ENCODE measurements around the gene TAL1.

Gene TAL1

DNA sequence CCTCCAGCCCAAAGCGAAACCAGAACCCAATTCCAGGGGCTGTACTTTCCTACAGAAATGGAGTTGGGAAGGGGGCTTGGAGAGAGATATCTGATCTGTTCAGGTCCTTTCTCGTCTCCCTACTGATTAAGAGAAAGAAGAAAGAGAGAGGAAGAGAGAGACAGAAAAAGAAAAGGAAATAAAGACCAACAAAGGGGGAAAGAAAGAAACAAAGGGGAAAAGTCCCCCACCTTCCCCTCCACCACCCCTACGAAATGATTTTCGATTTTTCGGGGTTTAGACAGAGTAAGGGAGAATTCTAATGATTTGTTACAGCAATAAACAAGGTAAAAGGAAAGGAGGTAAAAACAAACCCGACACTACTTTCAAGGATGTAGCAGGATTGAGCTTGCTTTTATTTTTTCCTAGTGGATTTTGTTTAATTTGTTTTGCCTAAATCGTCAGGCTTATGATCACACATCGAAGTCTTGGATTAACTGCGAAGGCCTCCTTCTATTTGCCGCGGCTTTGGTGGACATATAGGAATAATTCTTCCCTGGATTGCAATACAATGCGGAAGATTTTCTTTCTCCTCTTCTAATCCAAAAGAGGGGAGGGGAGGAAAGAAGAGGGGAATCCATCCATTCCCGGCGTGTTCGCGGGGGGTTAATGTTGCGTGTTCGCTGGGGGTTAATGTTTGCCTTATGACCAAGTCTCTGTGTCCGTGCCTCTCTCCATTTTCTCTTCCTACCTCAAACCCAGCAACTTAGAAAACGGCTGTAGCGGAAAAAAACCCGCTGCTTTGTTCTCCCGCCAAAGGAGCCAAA is 1.9 kb downstream of the TAL1 start:
- DNase-seq (ENCODE audit: low spot score), result no peak

DNA sequence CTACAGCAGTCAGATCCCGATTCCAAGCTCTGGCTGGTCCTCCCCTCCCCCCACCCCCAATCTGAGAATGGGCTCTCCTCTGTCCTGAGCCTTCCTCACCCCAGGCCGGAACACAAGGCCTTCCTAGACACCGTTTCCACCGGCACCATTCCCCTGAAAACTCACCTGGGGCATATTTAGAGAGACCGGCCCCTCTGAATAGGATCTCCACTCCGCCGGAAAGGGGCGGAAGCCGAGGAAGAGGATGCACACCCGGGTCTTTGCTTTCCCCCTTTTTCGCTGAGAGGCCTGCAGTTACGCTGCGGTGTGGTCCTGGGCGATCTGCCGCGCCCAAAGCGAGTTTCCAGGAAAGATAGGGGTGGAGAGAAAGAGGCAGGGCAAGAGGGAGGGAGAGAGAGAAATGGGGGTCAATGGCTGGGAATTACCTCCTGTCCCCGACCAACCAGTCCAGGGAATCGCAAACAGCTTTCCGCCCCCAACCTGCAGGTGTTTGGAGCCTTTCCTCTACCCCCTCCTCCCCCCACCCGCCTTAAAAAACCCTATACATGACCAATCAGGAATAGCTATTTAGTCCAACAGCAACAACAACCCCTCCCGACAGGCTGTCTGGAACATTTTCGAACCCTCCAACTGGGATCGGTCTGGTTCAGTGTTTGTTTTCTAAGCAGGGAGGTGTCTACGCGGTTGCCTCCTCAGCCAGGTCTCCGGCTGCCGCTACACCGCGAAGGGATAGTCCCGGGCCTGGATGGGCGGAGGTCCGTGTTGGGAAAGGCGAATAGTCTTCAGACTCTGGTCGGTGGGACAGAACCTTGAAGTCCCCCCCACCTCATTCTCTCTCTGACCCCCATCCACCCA is 2.8 kb downstream of the TAL1 start:
- no peak for DNase-seq (ENCODE audit: low spot score)

DNA sequence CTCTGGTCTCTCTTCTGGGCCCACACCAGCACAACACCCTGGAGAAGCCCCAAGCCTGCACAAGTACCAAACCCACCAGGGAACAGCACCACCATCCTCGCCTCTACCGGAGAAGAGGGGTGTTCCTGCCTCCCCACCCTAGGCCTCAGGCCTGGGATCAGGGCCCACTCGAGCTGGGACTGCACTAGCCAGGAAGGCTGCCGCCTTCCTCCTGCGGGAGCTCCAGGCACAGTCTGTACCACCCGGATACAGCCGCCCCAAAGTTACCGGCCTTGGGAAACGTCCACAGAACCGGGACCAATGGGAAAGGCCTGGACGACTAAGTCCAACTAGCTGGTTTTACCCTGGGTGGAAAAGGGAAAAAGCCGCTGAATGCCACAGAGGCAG is 3.4 kb downstream of the TAL1 start:
- DNase-seq (ENCODE audit: low spot score), result no peak

DNA sequence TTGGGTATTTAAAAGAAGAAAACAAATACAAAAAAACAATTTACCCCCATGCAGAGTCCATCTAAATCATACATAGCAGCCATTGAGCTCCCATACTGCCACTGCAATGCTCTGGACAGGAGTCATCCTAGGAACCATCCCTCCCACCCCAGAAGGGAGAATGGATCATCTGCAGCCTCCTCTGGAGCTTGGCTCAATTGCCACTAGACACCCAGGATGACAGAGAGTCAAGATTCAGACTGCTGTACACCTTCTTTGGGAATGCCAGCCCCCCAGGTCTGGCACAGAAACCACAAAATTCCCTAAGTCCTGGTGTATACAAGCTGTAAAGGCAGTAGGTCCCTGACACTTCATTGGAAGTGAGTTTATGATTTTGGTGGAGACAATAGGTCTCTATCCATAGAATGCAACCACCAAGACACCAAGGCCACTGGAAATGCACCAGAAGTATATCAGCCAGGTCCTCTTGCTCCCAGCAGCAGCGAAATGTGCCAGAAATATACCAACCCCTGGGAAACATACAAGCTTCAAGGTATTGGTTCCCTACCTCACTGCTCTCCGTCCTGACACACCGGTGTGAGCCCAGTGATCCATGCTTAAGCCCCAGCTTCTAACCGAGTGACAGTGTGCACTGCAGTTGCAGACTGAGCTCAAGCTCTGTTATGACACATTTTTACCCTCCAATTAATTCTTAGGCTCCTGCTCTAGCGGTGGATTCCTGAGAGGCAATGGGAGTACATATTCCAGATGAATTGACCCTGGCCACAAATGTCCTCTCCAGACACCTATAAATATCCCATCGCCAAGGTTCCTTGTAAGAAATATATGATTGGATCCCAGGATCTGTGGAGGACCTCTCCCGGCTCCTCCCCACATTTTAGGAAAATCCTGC is 4.4 kb downstream of the TAL1 start:
- no peak for DNase-seq (ENCODE audit: low spot score)

DNA sequence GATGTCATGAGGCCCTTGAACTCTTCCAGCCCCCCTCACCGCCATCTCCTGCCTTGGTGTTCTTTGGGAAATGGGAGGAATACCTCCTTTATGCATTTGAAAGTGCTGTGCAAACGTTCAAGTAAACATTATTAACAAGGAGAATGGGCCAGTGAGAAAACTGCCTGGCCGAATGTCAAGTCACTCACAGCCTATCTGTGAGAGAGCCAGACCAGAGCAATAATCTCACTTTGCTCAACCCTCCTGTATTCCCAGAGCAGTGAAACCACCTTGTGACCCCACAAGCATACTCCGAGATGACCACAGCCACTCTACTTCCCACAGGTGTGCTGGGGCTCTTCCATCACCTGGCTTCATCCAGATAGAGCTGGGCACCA is 5.2 kb downstream of the TAL1 start:
- DNase-seq (ENCODE audit: low spot score), result no peak

DNA sequence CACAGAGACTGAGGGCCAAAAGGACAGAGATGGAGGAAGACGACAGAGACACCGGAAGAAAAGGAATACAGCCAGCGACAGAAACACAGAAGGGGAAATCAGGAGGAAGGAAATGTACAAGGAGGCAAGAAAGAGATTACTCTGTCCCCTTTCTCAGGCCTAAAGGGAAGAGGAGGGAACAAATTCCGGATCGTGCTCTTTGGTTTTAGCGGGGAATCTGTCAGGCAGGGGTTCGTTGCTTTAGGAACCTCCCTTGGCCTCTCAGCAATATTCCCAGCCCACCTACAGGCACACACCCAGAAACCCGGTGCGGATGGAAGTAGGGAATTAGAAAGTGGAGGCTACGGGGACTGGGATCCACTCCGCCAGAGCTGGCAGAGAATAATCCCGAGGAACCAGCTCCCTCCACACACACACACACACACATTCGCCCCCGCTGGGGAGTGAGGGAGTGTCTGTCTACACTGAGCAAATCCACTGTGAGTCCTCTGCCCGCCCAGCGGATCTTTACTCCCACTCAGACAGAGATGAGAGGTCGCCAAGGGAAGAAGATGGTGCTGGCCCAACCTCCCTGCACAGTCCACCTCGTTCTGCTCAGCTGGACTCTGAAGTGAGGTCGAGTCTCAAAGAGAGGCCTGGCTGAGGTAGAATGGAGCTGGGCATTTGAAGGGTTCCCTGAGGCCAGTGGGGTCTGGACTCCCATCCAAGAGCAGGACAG is 5.7 kb downstream of the TAL1 start:
- no peak for DNase-seq (ENCODE audit: low spot score)

DNA sequence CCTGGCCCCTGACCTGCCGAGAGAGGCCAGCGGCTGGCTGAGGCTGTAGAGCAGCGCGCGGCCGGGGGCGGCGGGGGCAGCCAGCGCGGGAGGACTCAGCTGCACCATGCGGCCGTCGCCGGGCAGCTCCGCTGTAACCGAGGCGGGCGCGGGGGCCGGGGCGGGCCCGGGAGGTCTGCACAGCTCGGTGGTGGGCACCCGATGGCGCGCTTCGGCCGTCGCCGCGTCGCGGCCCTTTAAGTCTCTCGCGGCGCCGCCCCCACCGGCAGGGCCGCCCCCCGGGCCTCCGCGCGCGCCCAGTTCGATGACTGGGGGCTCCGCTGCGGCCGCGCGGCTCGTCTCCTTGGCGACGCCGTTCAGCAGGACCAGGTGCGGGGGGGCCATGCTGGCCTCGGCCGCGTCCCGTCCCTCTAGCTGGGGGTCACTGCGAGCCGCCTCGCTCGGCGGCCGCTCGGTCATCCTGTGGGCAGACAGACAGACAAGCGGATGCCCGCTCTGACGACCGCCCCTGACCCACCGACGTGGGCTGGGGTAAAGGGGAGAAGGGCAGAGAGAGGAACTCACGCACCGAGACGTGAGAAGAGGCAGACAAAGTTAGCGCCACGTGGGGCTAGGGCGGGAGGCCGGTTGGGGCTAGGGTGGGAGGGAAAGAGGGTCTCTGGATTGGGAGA is 6.5 kb downstream of the TAL1 start:
- no peak for DNase-seq (ENCODE audit: low spot score)

- DNase-seq (ENCODE audit: low spot score), result no peak
Measured at GRCh38 chr1:47224676-47225399, 7.2 kb downstream of the TAL1 start.

DNA sequence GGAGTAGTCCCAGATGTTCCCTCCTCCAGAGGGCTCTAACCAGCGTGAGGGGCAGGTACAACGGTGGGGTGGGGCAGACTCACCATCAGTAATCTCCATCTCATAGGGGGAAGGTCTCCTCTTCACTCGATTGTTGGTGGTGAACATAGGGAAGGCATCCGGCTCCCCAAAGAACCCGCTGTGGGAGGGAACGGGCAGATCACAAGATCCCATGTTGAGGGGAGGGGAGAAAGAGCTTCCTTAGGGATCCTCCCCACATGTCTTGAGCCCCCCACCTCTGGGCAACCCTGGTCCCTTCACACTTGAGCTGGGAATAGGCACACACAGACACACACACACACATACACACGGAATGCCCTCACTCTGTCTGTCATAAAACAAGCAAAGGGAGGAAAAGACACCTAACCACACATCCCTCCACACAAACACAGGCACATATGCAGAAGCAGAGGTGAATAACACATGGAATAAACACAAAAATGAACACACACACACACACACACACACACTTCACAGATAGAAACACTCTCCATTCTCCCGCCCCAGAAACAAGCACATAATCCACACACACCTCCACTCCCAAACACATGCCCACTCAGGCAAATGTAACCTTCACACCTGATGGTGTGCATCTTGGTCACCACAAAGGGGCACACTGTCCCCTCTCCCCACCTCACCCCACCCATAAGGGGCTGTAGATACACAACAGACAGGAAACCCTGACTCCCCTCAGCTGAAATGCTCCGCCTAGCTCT is 7.9 kb downstream of the TAL1 start:
- no peak for DNase-seq (ENCODE audit: low spot score)

DNA sequence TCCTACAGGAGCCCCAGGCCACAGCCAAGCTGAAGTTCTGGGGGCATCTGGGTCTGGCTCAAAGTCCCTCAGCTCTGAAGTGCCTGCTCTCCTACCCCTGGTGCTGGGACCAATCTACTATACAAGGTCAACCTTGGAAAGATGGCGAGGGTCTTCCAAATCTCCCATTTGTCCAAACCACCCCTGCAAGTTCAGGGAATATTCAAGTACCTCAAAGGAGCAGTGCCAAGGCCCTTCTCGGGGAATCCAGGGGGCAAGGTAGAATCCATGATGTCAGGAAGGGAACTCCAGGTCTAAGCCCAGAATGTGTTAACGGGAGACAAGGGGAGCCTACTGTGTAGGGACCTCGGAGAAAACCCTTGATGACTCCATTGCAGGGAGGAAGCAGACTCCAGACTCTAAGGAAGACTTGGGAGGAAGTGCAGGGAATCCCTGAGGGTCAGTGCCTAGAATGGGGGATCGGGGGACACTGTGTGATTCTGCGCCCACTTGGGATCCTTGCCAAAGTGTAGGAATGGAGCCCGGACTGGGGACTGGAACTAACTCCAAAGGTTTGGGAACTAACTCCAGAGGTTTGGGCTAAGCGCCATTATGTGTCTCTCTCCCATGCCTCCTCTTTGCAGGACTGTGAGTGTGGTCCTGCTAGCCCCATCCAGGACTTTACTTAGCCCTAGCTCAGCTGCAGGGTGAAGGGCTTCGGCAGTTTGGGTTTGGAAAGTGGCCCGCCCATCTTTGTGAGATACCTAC is 8.7 kb downstream of the TAL1 start:
- no peak for DNase-seq (ENCODE audit: low spot score)

GRCh38 chr1:47222476-47222875 is 9.5 kb downstream of the TAL1 start:
- DNase-seq (ENCODE audit: low spot score), result no peak

DNA sequence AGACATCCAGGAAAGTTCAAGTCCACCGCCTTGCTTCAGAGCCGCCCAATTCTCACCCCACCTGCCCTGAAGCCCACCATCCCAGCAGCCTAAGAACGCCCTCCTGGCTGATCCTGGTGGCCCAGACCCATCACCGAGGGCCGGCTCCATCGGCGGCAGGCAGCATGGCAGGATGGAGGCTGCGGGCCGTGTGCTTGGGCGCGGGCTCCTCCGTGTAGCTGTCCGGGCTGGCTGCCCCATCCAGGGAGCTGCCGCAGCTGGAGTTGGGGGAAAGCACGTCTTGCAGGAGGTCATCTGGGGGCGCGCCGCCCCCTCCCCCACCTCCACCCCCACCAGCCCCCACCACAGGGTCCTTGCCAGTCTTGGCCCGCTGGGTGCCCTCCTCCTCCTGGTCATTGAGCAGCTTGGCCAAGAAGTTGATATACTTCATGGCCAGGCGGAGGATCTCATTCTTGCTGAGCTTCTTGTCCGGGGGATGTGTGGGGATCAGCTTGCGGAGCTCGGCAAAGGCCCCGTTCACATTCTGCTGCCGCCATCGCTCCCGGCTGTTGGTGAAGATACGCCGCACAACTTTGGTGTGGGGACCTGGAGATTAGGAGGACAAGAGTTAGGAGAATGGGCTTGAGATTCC is 12.3 kb downstream of the TAL1 start:
- no peak for DNase-seq (ENCODE audit: low spot score)

DNA sequence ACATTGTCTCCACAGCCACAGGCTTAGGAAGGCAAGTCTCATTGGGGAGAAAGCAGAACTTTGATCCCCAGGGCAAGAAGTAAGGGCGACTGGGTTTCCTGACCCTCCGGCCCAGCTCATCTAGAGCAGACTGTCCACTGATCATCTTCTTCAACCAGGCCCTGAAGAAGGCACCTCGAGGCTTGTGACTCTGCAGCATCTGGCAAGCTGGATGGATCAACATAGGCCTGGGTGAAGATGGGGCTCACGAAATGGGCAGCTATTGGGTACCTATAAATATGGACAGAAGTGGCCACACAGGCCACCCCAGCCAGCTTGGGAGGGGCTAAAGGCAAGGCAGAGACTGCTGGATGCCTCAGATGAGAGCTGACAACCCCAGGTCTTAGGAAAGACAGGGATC is 13.0 kb downstream of the TAL1 start:
- DNase-seq (ENCODE audit: low spot score), result no peak

DNA sequence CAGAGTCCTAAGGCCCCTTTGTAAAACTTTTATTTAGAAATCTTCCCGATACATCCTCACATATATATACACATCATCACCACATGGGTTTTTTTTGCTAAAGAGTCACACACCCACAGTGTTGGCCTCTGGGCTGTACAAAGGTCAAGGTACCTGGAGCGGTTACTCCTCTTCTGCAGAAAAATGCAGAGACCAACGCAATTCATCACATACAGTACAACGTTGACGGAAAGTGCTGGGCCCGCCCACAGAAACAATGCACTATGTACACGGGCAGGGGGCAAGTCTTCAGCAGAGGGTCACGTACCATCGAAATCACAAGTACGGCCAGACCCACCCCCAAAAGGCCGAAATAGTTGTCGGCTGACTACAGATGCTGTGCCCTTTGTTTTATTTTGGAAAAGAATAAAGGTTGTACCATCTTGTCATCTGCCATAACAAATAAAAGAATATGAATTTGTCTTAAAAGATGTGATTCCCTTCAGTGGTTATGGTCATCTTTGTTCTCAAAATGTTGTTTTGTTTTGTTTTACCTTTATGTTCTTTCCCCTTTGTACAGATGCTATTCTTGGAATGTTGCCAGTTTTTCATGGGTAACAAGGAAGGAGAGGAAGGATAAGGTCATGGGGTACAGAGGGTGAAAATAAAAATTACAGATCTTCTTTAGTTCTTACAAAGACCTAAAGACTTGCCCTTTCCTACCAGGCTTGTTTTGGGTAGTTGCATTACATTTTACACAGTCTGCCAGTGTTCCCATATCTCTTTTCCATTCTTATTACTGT is 15.6 kb downstream of the TAL1 start:
- no peak for DNase-seq (ENCODE audit: low spot score)

DNA sequence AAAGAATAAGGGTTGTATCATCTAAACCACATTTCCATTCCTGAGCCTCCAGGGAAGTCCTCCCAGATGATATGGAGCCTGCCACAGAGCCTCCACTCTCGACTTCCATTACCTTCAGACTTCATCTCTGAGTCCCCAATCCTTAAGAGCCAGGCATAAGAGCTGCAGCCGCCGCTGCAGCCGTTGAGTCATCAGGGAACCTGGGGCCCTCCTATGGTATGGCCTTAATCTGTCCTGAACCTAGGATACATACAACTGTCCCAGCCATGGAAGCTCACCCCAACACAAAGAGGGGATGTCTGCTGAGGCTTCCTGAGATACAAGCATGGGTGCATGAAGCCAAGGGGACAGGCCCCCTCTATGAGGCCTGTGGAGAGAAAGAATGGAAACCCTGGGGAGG is 16.3 kb downstream of the TAL1 start:
- no peak for DNase-seq (ENCODE audit: low spot score)

DNA sequence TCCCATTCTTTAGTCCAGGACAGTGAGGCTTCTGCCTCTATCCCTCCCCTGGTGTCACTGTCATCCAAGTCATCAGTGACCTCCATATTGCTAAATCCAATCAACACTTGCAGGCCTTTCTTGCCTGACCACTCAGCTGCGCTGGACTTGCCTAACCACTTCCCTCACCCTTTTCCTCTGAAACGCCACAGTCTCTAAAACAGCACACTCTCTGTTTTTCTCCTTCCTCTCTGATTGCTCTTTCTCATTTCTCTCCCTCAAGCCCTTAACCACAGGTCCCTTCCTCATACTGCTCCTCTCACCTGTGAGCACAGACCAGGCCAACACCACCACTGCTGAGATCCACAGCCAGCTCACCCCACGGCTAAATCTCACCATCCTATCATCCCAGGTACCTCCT is 17.5 kb downstream of the TAL1 start:
- DNase-seq (ENCODE audit: low spot score), result no peak

GRCh38 chr1:47213230-47213963 is 18.6 kb downstream of the TAL1 start:
- no peak for DNase-seq (ENCODE audit: low spot score)

All from pons (tissue), 1 donor.